ENCODE results near the gene TMEM236. TPM values are rescaled to one million over a fixed set of nuclear protein-coding genes. Genes with fewer than 3 reads are reported as not detected.

Gene TMEM236
- total RNA-seq, 2 experiments from 2014 or later, result not detected

- intact Hi-C loops (cut with micrococcal nuclease; ENCODE audit: unreplicated experiment), result no loop called here
These were observed 54.0 kb downstream of the TMEM236 start for GRCh38 chr10:17805921-17806577.

GRCh38 chr10:17808971-17809841, 57.2 kb downstream of the TMEM236 start, which contains the start of gene MRC1:
TSS of gene MRC1 (plus strand) at chr10:17809348. CDS start at chr10:17809466, 118 bp downstream.
- Histone ChIP-seq H4K20me1 (ENCODE audit: insufficient read depth, low read length) (no peaks in the 10 kb centered on the region), H2AFZ (ENCODE audit: low read length) (no peak within 1 kb of the TSS; the same call in 1 of the 2 replicates), H3K9me2 (ENCODE audit: insufficient read depth, low read length) (no peaks in the 10 kb centered on the region), H3K79me2 (ENCODE audit: insufficient read depth, low read depth, low read length) (no peaks in the 10 kb centered on the region), H3K36me3 (ENCODE audit: insufficient read depth, low read length) (no peaks in the 10 kb centered on the region), H3K4me2 (ENCODE audit: low read length) (no peak within 1 kb of the TSS), H3K4me1 (ENCODE audit: insufficient read depth, low read length, poor library complexity, severe bottlenecking) (no peaks in the 10 kb centered on the region), H3K4me3 (ENCODE audit: low read depth, low read length, poor library complexity, severe bottlenecking) (no peak within 1 kb of the TSS), H3K9me3 (ENCODE audit: low read length) (no peaks in the 10 kb centered on the region), H3K27ac (ENCODE audit: low read depth, low read length, poor library complexity, severe bottlenecking) (no peak within 1 kb of the TSS)
- ChIA-PET CTCF (ENCODE audit: unreplicated experiment) (no interaction called here), POLR2A (interaction anchor here (0.6 kb wide), 1 partner anchor 12 kb away, joined by 3 read pairs; no protein-coding TSS in a partner anchor)
- no peak for TF ChIP-seq CTCF (conservative IDR thresholded peaks at IDR 0.05; ENCODE audit: low read length)
- no TSS peak for BruUV-seq (replicated peaks)
- no peak for DNase-seq (ENCODE audit: low spot score)
- intact Hi-C loops (cut with micrococcal nuclease; ENCODE audit: unreplicated experiment), result no loop called here

More at GRCh38 chr10:17805921-17806577, 54.0 kb downstream of the TMEM236 start:
- H4K20me1 ChIP-seq (ENCODE audit: insufficient read depth, low read length), result no peaks in the 10 kb centered on the region
- no peaks in the 10 kb centered on the region for H3K36me3 ChIP-seq (ENCODE audit: insufficient read depth, low read length)
- H3K9me2 ChIP-seq (ENCODE audit: insufficient read depth, low read length), result no peaks in the 10 kb centered on the region
- TF ChIP-seq EZH2phosphoT487 (IDR thresholded peaks at IDR 0.05; ENCODE audit: borderline replicate concordance, low read depth, low read length) (no peak), CTCF (conservative IDR thresholded peaks at IDR 0.05; ENCODE audit: low read length) (peak; percentile 48)
- H3K79me2 ChIP-seq (ENCODE audit: insufficient read depth, low read depth, low read length), result no peaks in the 10 kb centered on the region
- ChIA-PET CTCF (ENCODE audit: unreplicated experiment) (no interaction called here), POLR2A (no interaction called here)
- no peaks in the 10 kb centered on the region for H3K4me1 ChIP-seq (ENCODE audit: insufficient read depth, low read length, poor library complexity, severe bottlenecking)
- no peak overlapping the region for H3K27ac ChIP-seq (ENCODE audit: low read depth, low read length, poor library complexity, severe bottlenecking)
- no peaks in the 10 kb centered on the region for H3K9me3 ChIP-seq (ENCODE audit: low read length)
- H3K4me3 ChIP-seq (ENCODE audit: low read depth, low read length, poor library complexity, severe bottlenecking), result no peak overlapping the region
- DNase-seq (ENCODE audit: low spot score), result peak; percentile 4
- no peak overlapping the region for H2AFZ ChIP-seq (ENCODE audit: low read length)
- BruUV-seq (replicated peaks), result no TSS peak
- no peak overlapping the region for H3K4me2 ChIP-seq (ENCODE audit: low read length)

All from OCI-LY7 (cell line).